ENCODE results near the gene WDR74. TPM values are rescaled to one million over a fixed set of nuclear protein-coding genes. Genes with fewer than 3 reads are reported as not detected.

WDR74 gene
- total RNA-seq, 1 experiment from 2014 or later = 115 TPM

DNA sequence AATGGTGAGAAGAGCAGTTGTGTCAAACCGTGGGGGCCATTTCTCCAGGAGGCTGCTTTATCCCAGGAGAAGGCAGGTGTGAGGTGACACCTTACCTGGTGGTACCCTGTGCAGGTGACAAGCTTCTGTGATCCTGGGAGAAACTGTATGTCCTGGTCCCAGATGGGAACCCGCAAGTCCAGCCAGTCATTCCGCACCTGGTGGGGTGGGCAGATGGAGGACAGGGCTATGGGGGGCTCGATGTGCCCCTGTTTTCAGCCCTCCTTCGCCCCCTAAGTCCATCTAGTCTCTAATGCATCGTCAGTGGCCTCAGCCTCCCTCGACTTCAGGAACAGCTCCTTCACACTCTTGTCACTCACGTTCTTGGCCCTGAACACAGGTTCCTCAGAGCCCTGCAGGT, 4.1 kb downstream of the WDR74 start:
- Histone ChIP-seq H3K36me3 (ENCODE audit: control insufficient read depth, insufficient read depth, low read length) (peaks cover 10% of the 10 kb centered on the region; the same call in 1 of the 2 replicates), H3K4me3 (ENCODE audit: low read depth, low read length) (no peak overlapping the region), H3K9me3 (no peaks in the 10 kb centered on the region), H3K27me3 (replicated peaks; ENCODE audit: control insufficient read depth, insufficient read depth, low read length) (no peaks in the 10 kb centered on the region), H3K4me1 (no peaks in the 10 kb centered on the region)
- Mint-ChIP-seq H3K27ac (ENCODE audit: unreplicated experiment) (no peak overlapping the region), H3K4me3 (ENCODE audit: unreplicated experiment) (no peak overlapping the region), H3K27me3 (ENCODE audit: insufficient read depth, unreplicated experiment) (peaks cover 2% of the 10 kb centered on the region), H3K4me1 (ENCODE audit: low read depth, unreplicated experiment) (peaks cover 20% of the 10 kb centered on the region), H3K36me3 (ENCODE audit: insufficient read depth, unreplicated experiment) (peaks cover 70% of the 10 kb centered on the region), H3K9me3 (ENCODE audit: unreplicated experiment) (no peaks in the 10 kb centered on the region)
- intact Hi-C loops (cut with micrococcal nuclease; ENCODE audit: unreplicated experiment) = no loop called here
- POLR2A ChIA-PET = no interaction called here
- BruUV-seq (replicated peaks) = no TSS peak
- DNase-seq = no peak
- CTCF ChIA-PET = no interaction called here
- TF ChIP-seq, protein P1, sequence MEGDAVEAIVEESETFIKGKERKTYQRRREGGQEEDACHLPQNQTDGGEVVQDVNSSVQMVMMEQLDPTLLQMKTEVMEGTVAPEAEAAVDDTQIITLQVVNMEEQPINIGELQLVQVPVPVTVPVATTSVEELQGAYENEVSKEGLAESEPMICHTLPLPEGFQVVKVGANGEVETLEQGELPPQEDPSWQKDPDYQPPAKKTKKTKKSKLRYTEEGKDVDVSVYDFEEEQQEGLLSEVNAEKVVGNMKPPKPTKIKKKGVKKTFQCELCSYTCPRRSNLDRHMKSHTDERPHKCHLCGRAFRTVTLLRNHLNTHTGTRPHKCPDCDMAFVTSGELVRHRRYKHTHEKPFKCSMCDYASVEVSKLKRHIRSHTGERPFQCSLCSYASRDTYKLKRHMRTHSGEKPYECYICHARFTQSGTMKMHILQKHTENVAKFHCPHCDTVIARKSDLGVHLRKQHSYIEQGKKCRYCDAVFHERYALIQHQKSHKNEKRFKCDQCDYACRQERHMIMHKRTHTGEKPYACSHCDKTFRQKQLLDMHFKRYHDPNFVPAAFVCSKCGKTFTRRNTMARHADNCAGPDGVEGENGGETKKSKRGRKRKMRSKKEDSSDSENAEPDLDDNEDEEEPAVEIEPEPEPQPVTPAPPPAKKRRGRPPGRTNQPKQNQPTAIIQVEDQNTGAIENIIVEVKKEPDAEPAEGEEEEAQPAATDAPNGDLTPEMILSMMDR (IDR thresholded peaks at IDR 0.05; ENCODE audit: insufficient read depth in 1 of 2, low read depth in 1 of 2, low read length in 1 of 2, severe bottlenecking in 1 of 2, unreplicated experiment in 1 of 2) = no peak

DNA sequence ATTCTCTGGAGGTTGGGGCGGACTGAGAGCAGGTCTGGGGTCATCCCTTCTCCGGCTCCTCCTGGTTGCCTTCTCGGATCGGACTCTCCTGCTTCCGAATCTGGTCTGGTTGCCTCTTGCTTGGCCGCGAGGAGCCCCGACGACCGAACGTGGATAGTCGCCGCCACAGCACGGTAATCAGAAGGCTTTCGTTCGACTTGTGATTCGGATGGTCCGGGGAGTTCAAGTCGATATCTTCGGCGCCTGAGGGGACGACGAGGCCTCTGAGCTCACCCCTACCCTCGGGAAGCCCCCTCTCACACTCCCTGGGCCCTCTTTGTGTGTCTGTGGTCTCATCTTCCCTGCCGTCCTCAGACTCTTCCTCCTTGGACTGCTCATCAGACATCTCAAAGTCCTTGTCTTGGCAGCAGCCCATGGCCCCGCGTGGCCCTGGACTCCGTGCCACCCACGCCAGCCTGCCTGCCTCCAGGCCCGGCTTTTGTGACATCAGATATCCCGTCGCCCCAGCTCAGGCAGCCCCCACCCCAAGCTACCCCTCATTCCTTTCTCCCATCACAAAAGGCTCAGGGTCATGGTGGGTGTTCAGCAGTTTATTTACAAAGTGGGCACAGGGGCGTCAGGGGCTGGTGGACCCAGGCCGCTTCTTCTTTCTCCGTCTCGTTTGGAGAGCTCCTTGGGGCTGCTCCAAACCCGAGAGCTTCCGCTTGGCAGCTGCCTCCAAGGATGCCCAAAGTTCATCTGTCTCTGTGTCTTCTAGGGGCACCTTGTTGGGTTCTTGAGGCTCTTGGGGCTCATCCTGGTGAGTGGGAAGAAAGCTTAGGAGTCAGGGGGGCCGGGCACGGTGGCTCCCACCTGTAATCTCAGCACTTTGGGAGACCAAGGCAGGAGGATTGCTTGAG, 6.8 kb downstream of the WDR74 start, which contains the start of gene TEX54:
Gene TEX54, minus strand, starts transcription at position 506 of the 899 bp plus-strand sequence.
- H3K9me3 ChIP-seq = no peaks in the 10 kb centered on the region
- ChIA-PET CTCF (interaction anchor here (0.7 to 1.7 kb wide), 2 partner anchors 24 to 46 kb away, joined by 4 to 20 read pairs; partner anchors contain the start of gene TMEM179B), POLR2A (interaction anchor here (0.5 to 1.7 kb wide), 21 partner anchors 8 to 241 kb away, joined by 3 to 68 read pairs (median 6); partner anchors contain the start of genes CSKMT, HNRNPUL2, SLC3A2 and TMEM179B)
- H3K36me3 ChIP-seq (ENCODE audit: control insufficient read depth, insufficient read depth, low read length) = peaks cover 10% of the 10 kb centered on the region; the same call in 1 of the 2 replicates
- H3K4me3 Mint-ChIP-seq (ENCODE audit: unreplicated experiment) = peak within 1 kb of the TSS; percentile 90
- H3K4me1 Mint-ChIP-seq (ENCODE audit: low read depth, unreplicated experiment) = peaks cover 9% of the 10 kb centered on the region
- TSS peak; percentile 82 for BruUV-seq (replicated peaks)
- H3K9me3 Mint-ChIP-seq (ENCODE audit: unreplicated experiment) = no peaks in the 10 kb centered on the region
- H3K27ac Mint-ChIP-seq (ENCODE audit: unreplicated experiment) = peak within 1 kb of the TSS; percentile 100
- no peaks in the 10 kb centered on the region for H3K4me1 ChIP-seq
- peaks cover 85% of the 10 kb centered on the region for H3K36me3 Mint-ChIP-seq (ENCODE audit: insufficient read depth, unreplicated experiment)
- DNase-seq = no peak
- H3K27me3 Mint-ChIP-seq (ENCODE audit: insufficient read depth, unreplicated experiment) = no peaks in the 10 kb centered on the region
- no peaks in the 10 kb centered on the region for H3K27me3 ChIP-seq (replicated peaks; ENCODE audit: control insufficient read depth, insufficient read depth, low read length)
- TF ChIP-seq, protein P1 (IDR thresholded peaks at IDR 0.05; ENCODE audit: insufficient read depth in 1 of 2, low read depth in 1 of 2, low read length in 1 of 2, severe bottlenecking in 1 of 2, unreplicated experiment in 1 of 2) = no peak
- H3K4me3 ChIP-seq (ENCODE audit: low read depth, low read length) = peak within 1 kb of the TSS; percentile 66
- intact Hi-C loops (cut with micrococcal nuclease; ENCODE audit: unreplicated experiment) = loop anchor here (1.0 to 2.0 kb wide), 3 partner anchors 9 to 46 kb away; partner anchors contain the start of genes NXF1 and TMEM179B
